GM23338 (cell line): ENCODE measurements around the gene BCL2L2.

ENCODE experiments used
- CTCF ChIP-seq, 2 experiments: fragments of 200-600 bp in 1 of 2; sonication (generic) in 1 of 2; conservative IDR thresholded peaks; 2 replicates each; pipeline versions ENCODE4 v1.5.1 to v1.6.1; 2016 to 2017; ENCODE audit warnings: antibody characterized with exemption in 2 of 2, low read depth in 2 of 2, mild to moderate bottlenecking in 2 of 2, moderate library complexity in 1 of 2
- EZH2 ChIP-seq: fragments of 200-600 bp; sonication (generic); IDR thresholded peaks from one replicate; pipeline ENCODE4 v1.8.0; 2017; ENCODE audit warnings: antibody characterized with exemption, mild to moderate bottlenecking, low read depth; ENCODE audit not compliant: unreplicated experiment
- TF ChIP-seq, protein P1 (sequence below): IDR thresholded peaks from one replicate; pipeline ENCODE4 v1.6.1; 2018; ENCODE audit warnings: antibody characterized with exemption; ENCODE audit not compliant: unreplicated experiment
- TF ChIP-seq, protein P2 (sequence below): IDR thresholded peaks from 2 replicates; pipeline ENCODE4 v1.6.1; 2016; ENCODE audit warnings: antibody characterized with exemption

GRCh38 chr14:23352506-23353432 is 46.1 kb downstream of the BCL2L2 start, which contains the start of gene SLC22A17:
- TF ChIP-seq CTCF (conservative IDR thresholded peaks at IDR 0.05; ENCODE audit: low read depth in 2 of 2) (no peak), EZH2 (no peak)
- TF ChIP-seq, protein P1, sequence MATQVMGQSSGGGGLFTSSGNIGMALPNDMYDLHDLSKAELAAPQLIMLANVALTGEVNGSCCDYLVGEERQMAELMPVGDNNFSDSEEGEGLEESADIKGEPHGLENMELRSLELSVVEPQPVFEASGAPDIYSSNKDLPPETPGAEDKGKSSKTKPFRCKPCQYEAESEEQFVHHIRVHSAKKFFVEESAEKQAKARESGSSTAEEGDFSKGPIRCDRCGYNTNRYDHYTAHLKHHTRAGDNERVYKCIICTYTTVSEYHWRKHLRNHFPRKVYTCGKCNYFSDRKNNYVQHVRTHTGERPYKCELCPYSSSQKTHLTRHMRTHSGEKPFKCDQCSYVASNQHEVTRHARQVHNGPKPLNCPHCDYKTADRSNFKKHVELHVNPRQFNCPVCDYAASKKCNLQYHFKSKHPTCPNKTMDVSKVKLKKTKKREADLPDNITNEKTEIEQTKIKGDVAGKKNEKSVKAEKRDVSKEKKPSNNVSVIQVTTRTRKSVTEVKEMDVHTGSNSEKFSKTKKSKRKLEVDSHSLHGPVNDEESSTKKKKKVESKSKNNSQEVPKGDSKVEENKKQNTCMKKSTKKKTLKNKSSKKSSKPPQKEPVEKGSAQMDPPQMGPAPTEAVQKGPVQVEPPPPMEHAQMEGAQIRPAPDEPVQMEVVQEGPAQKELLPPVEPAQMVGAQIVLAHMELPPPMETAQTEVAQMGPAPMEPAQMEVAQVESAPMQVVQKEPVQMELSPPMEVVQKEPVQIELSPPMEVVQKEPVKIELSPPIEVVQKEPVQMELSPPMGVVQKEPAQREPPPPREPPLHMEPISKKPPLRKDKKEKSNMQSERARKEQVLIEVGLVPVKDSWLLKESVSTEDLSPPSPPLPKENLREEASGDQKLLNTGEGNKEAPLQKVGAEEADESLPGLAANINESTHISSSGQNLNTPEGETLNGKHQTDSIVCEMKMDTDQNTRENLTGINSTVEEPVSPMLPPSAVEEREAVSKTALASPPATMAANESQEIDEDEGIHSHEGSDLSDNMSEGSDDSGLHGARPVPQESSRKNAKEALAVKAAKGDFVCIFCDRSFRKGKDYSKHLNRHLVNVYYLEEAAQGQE = no peak
- TF ChIP-seq, protein P2, sequence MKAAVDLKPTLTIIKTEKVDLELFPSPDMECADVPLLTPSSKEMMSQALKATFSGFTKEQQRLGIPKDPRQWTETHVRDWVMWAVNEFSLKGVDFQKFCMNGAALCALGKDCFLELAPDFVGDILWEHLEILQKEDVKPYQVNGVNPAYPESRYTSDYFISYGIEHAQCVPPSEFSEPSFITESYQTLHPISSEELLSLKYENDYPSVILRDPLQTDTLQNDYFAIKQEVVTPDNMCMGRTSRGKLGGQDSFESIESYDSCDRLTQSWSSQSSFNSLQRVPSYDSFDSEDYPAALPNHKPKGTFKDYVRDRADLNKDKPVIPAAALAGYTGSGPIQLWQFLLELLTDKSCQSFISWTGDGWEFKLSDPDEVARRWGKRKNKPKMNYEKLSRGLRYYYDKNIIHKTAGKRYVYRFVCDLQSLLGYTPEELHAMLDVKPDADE = no peak
